Stimulated activated CD4-positive, alpha-beta T cell treated with anti-CD3 and anti-CD28 coated beads, Interleukin-4, amount 100 ng/mL, for 4 hours (primary cell): Measurements from ENCODE around the gene TEX36.
"Not testable (repeated sequence)": the region's sequence is repeated elsewhere in the genome, so short reads cannot be mapped to it uniquely, and the experiment has no call there.

Experiments used
- DNase-seq, 2 experiments: peaks; one replicate each; pipeline ENCODE4 v3.0.0-alpha.2; 2020

TEX36 gene

GRCh38 chr10:125683063-125683462 is at the start of gene TEX36:
Gene TEX36 (minus strand): TSS chr10:125683163. CDS start chr10:125682989, 174 bp downstream.
- no peak for DNase-seq

- no peak for DNase-seq
These were observed 44.5 kb upstream of the TEX36 start for GRCh38 chr10:125727436-125727835.

GRCh38 chr10:125726914-125727313 is 44.0 kb upstream of the TEX36 start:
- no peak for DNase-seq

- DNase-seq = no peak
These were observed 39.8 kb upstream of the TEX36 start for GRCh38 chr10:125722811-125723210.

- no peak for DNase-seq
These were observed 38.1 kb upstream of the TEX36 start for GRCh38 chr10:125721035-125721434.

- DNase-seq = no peak
These were observed 37.0 kb upstream of the TEX36 start for GRCh38 chr10:125720002-125720382.

- peak; percentile 97 to 100 for DNase-seq
These were observed 36.4 kb upstream of the TEX36 start, which contains the start of gene EDRF1 for GRCh38 chr10:125719173-125720001. Gene EDRF1 (plus strand): TSS chr10:125719709. CDS start chr10:125719808, 99 bp downstream.

GRCh38 chr10:125714728-125715127 is 31.8 kb upstream of the TEX36 start:
- DNase-seq = not testable (repeated sequence)

GRCh38 chr10:125711110-125711750 is 28.3 kb upstream of the TEX36 start:
- no peak for DNase-seq

- no peak for DNase-seq
These were observed 26.9 kb upstream of the TEX36 start for GRCh38 chr10:125709553-125710474.

GRCh38 chr10:125708971-125709503 is 26.1 kb upstream of the TEX36 start:
- DNase-seq = no peak

GRCh38 chr10:125707541-125708468 is 24.8 kb upstream of the TEX36 start:
- DNase-seq = no peak

- DNase-seq = no peak
These were observed 17.5 kb upstream of the TEX36 start for GRCh38 chr10:125700355-125700911.

- no peak for DNase-seq
These were observed 16.7 kb upstream of the TEX36 start for GRCh38 chr10:125699562-125700143.

GRCh38 chr10:125698481-125698998 is 15.6 kb upstream of the TEX36 start:
- DNase-seq = no peak

- DNase-seq = not testable (repeated sequence)
These were observed 13.9 kb upstream of the TEX36 start for GRCh38 chr10:125696884-125697283.

GRCh38 chr10:125694883-125695282 is 11.9 kb upstream of the TEX36 start:
- DNase-seq = no peak

GRCh38 chr10:125693524-125693847 is 10.5 kb upstream of the TEX36 start:
- no peak for DNase-seq

GRCh38 chr10:125692601-125693523 is 9.9 kb upstream of the TEX36 start:
- no peak for DNase-seq

- no peak for DNase-seq
These were observed 9.2 kb upstream of the TEX36 start for GRCh38 chr10:125692196-125692595.
